Stimulated activated CD4-positive, alpha-beta T cell treated with anti-CD3 and anti-CD28 coated beads, Interleukin-4, amount 100 ng/mL, for 4 hours (primary cell): Measurements from ENCODE around the gene HSD3B7.

Experiments
- DNase-seq, 2 experiments: peaks; one replicate each; pipeline ENCODE4 v3.0.0-alpha.2; 2020

HSD3B7 gene

GRCh38 chr16:30957456-30958174 is 27.4 kb upstream of the HSD3B7 start, which contains the start of gene SETD1A:
Gene SETD1A, plus strand, starts transcription at chr16:30957754. Its CDS starts 978 bp downstream, at chr16:30958732.
- peak; percentile 93 to 97 for DNase-seq

- no peak for DNase-seq
These were observed 26.6 kb upstream of the HSD3B7 start for GRCh38 chr16:30958175-30959079.

- no peak for DNase-seq
These were observed 23.6 kb upstream of the HSD3B7 start for GRCh38 chr16:30961384-30961783.

GRCh38 chr16:30963925-30964511 is 21.0 kb upstream of the HSD3B7 start:
- DNase-seq = no peak

GRCh38 chr16:30964574-30965226 is 20.3 kb upstream of the HSD3B7 start:
- no peak for DNase-seq

GRCh38 chr16:30965436-30965835 is 19.6 kb upstream of the HSD3B7 start:
- DNase-seq = no peak

- DNase-seq = no peak
These were observed 18.9 kb upstream of the HSD3B7 start for GRCh38 chr16:30966033-30966619.

- DNase-seq = no peak
These were observed 17.2 kb upstream of the HSD3B7 start for GRCh38 chr16:30967795-30968194.

GRCh38 chr16:30969246-30969842 is 15.7 kb upstream of the HSD3B7 start:
- DNase-seq = no peak

- DNase-seq = no peak
These were observed 13.7 kb upstream of the HSD3B7 start for GRCh38 chr16:30971298-30971697.

- DNase-seq = no peak
These were observed 12.1 kb upstream of the HSD3B7 start for GRCh38 chr16:30972872-30973271.

- DNase-seq = no peak
These were observed 10.7 kb upstream of the HSD3B7 start for GRCh38 chr16:30974348-30974747.

GRCh38 chr16:30976486-30976885 is 8.5 kb upstream of the HSD3B7 start:
- no peak for DNase-seq

- DNase-seq = no peak
These were observed 7.5 kb upstream of the HSD3B7 start for GRCh38 chr16:30977502-30977901.

- no peak for DNase-seq
These were observed 5.6 kb upstream of the HSD3B7 start for GRCh38 chr16:30979170-30980022.

GRCh38 chr16:30980023-30980371 is 5.0 kb upstream of the HSD3B7 start:
- no peak for DNase-seq

- no peak for DNase-seq
These were observed 4.6 kb upstream of the HSD3B7 start for GRCh38 chr16:30980434-30980833.

GRCh38 chr16:30980959-30981358 is 4.0 kb upstream of the HSD3B7 start:
- no peak for DNase-seq

- no peak for DNase-seq
These were observed 2.3 kb upstream of the HSD3B7 start for GRCh38 chr16:30982548-30983288.

- DNase-seq = no peak
These were observed 1.6 kb upstream of the HSD3B7 start for GRCh38 chr16:30983289-30983889.
